ENCODE measurements around the gene SPAG17.

DNA sequence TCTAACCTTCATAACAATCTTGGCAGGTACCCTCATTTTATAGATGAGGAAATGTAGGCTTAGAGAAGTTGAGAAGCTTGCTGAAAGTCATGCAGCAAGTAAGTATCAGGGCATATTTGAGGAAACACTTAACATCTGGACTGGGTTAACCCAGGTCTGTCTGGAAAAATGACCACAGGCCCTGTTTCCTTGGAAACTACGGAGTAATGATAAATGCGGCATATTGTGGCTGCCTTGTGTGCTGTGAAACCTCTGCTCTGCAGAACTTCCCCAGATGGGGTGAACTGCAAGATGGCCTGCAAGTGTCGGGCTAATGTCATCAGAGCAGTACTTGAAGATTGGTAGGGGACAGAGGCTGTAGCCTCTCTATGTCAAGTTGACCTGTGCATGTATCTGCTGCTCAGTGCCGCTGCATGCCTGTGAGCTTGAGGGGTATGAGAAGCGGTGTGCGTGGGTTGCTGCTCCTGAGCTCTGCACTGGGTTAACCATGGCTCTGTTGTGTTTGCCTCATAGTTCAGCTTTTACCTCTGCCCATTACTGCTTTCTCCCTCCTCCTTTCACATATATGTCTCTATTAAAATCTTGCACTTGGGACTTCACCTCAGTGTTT, 172.4 kb downstream of the SPAG17 start:
- TF ChIP-seq, protein P1, sequence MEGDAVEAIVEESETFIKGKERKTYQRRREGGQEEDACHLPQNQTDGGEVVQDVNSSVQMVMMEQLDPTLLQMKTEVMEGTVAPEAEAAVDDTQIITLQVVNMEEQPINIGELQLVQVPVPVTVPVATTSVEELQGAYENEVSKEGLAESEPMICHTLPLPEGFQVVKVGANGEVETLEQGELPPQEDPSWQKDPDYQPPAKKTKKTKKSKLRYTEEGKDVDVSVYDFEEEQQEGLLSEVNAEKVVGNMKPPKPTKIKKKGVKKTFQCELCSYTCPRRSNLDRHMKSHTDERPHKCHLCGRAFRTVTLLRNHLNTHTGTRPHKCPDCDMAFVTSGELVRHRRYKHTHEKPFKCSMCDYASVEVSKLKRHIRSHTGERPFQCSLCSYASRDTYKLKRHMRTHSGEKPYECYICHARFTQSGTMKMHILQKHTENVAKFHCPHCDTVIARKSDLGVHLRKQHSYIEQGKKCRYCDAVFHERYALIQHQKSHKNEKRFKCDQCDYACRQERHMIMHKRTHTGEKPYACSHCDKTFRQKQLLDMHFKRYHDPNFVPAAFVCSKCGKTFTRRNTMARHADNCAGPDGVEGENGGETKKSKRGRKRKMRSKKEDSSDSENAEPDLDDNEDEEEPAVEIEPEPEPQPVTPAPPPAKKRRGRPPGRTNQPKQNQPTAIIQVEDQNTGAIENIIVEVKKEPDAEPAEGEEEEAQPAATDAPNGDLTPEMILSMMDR (IDR thresholded peaks at IDR 0.05 in 4 of 5, conservative IDR thresholded peaks at IDR 0.05 in 1 of 5): no peak
- TF ChIP-seq POLR2A (IDR thresholded peaks at IDR 0.05): no peak

Measured in gastrocnemius medialis (tissue), 4 donors.